Anterior cingulate cortex (tissue), 58 donors: ENCODE data around the gene CREB5.
A peak's percentile ranks its signal among the peaks of the same experiment; 100 is the strongest.

Source experiments
- DNase-seq, 58 donors: peaks; one replicate each; lab custom pipeline; 2025; lab: John Stamatoyannopoulos, UW

Gene CREB5

DNA sequence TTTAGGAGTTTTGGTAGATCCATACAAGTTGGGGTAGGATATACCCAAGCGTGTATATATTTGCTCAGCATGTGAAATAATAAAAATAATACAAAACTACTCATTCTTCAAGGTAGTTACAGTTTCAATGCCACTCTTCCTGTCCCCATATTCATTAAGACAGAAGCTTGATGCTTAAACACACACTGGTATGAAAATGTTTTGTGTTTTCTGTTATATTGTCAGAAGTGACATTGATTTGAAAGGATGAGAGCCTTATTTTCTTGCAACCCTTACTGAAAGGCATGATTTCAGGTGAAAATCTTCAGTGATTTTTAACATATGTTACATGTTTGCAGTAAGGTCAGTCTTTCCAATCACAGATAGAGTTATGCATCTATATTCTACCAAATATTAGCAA, 312.2 kb downstream of the CREB5 start:
- no peak for DNase-seq

DNA sequence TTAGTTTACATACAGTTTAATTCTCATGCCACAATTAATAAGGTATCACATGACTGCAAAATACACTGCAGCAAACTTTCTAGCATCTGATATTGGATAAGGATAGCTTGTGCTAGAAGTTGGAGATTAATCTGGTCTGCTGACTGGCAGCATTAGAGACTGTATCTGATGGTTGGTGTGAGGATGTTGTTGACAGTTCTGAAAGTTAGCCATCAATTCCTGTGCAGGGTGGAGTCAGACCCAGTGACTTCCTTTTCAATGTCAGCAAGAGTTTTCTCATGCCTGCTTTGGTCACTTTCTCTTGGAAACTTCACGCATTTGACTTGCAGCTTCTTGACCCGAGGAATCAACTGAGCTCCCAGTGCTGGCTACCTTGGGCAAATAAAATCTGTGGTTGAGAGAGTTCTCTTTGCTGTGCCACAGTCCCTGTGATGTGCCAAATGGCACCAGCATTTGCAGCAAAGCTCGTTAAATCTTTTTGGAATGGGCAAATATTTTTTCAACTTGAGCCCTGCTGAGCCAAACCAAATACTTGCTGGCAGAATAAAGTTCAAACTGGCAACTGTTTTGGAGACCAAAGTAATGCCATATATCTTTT, 312.8 kb downstream of the CREB5 start:
- no peak for DNase-seq

DNA sequence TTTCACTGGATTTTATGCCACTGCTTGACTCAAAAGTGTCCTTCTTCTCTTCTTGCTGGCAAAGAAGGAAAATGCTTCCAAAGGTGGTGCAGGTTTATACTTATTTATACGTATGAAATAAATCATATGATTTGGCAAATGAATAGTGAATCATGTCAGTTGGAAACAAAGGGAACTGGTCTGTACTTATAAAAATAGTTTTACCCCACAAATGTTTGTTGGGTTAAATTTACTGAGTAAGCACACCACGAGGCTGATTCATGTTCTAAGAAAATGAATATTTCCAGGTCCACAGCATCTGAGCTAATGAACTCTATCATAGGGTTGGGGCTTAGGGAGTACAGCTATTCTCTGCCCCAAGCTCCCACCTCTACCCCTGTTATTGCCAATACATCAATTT, 313.6 kb downstream of the CREB5 start:
- DNase-seq = no peak

DNA sequence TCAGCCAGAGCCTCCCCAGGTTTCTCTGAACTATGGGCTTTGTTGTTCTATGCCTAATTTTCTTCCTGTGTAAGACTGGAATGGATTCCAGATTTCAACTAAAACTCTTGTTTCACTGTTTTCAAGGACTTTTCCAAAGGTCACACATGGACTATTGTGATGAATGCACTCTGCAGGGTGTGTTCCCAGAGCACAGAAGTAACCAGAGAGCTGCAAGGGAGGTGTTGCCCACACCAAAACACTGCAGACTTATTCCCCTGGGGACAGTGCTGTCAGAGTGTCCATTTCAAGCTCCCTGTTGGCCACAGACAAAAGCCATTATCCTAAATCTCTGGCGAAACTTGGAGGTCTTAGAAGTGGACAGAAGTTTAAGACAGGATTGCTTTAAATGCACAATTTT, 314.2 kb downstream of the CREB5 start:
- DNase-seq = peak in 1 of 58 donors; percentile 29

DNA sequence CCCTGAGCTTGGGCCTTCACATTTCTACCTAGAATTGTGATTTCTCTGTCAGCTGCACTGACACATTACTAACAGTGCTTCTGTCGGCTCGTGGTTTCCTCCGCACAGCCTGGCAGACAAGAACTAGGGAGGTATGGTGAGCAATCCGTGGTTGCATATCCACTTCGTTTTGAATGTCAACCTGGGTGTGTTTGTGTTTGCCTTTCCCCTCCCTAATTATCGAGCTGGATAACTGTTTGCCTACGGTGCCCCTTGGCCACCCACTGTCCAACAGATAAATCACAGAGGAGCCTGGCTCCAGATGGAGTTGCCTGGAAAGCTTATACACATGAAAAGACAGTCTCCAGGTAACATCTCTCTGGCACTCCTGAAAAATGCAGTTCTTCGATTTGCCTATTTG, 317.0 kb downstream of the CREB5 start:
- no peak for DNase-seq

DNA sequence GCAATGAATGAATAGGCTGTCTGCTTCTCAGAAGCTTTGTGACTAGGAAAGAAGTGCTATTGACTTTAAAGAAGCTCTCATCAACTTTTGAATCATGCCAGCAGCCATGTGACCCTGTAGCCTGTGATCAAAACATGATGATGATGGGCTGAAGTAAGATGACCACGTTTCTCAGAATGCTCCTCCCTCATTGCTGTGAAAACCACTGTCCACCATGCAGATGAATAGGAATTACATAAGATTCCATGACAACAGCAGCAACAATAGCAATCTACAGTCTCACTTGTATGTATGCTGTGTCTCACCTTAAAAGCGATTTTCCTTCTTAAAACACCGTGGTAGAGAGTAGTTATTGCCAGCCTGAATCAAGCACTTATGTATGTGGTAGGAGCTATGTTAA, 317.4 kb downstream of the CREB5 start:
- DNase-seq = peak in 2 of 58 donors; percentile 18 to 34

DNA sequence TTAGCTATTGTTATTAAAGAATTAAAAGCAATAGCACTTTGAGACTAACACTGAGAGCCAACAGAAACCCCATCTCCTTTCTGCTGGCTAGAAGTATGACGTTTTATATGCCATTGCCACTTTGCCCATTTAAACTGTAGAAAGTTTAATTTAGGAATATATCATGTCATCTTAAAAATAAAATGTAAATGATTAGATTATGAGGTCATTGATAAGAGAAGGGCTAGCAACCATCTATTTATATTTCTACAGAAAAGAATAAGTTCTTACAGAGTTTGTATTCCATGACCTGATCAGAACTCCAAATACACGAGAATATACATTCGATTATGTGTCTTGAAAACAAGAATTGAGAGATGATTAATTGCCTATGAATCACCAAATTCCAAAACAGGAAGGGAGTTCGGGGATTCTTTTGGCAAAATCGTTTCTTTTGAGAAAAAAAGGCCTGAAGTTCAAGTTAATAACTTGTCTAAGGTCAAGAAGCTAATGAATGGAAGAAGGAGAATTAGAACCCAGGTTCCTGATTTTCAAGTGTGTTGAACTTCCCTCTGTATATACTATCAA, 318.9 kb downstream of the CREB5 start:
- no peak for DNase-seq

DNA sequence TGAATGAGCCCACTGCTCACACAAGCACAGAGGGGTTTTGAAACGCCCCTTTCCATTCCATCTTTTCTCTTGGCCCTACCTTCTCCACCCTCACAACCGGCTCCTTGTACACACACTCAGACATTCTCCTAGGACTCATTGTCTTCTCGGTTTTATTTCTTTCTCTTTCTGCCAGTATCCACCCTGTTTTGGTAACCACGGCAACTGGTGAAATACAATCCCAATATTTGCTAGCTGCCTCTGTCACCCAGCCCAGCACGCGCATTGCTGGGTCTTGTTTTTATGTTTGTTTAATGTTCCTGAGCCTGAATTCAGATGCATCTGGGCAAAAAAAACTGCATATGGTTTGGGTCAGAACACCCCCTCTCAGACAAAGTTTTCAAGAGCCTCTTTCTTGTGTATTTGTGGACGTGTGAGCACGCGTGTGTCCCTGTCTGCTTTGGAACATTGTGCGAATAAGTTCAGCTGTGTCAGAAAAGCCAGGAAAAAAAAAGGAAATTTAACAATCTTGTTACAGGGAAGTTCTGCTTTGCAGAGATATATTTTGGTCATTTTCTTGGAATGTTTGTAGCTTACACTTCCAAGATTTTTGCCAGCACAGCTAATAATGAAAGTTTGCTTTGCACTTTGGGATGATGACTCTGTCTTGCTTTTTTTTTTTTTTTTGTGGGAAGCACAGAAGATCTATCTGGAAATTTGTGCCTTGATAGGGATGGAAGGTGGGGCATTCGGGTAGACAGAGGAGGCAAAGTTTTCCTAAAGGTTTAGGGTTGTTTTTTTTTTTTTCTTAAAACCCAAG, 320.0 kb downstream of the CREB5 start:
- peak in 3 of 58 donors; percentile 24 to 28 (median 26) for DNase-seq

DNA sequence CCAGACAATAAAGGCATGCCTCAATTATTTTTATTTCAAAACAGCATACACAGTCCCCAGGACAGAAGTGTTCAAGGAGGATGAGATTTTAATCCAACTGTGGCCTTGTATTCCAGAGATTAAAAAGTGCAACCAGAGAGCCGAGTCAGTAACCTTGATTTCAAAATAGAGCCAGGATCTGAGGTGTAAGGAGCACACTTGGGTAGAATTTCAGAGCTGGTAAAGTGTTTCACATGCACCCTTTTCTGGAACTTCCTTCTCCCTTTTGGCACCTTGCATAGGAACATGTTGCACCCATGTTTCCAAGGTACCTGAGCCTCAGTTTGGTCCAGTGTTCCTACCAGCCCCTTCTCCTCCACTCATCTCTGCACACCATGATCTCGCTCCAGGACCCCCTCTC, 320.7 kb downstream of the CREB5 start:
- DNase-seq = no peak

DNA sequence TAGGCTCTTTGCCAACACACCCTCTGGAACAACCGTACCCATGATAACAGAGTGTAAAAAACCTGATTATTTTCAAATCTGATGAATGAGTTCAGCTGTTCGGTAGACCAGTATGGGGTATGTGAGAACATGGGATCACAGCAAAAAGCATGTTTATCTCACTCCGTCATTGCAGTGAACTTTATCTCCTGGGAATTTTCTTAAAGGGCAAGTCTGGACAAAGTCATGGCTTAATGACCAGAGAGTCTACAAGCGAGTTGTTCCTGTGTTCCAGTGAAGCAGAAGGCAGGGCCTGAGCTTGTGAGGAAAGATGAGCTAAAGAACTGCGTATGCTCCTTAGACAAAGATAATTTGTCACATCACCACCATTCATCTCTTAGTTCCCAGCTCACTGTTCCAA, 326.1 kb downstream of the CREB5 start:
- no peak for DNase-seq

DNA sequence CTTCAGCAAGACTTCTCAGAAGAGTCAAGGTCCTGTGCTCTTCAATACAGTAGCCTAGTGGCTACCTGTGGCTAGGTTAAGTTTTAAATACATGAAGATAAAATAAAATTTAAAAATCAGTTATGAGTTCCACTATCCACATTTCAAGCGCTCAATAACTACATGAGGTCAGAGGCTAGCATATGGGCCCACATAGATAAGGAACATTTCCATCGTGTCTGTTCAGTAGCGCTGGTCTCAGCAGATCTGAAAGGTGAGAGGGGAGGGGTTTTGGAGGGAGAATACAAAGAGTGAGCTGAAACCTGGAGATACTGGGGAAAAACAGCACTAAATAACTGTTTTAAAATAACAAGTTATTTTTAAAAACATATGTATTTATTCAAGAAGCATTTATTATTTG, 326.8 kb downstream of the CREB5 start:
- DNase-seq = no peak

DNA sequence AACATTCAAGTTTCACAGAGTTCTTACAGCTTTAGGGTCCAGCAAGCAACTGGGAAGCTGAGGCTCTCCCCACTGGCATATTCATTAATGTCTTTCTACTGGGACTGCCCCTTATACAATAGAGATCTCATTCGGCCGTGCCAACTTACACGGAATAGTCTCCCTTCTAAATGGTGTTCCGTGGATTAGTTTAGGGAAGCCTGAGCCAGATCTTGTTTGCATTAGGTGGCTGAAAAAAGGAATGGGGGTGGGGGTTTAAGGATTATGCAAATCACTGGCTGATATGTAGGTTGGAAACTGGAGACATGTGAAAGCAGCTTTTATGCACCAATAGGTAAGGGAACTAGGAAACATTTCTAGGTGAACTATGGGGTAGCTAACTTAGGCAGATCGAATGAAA, 327.5 kb downstream of the CREB5 start:
- DNase-seq = peak in 1 of 58 donors; percentile 26

DNA sequence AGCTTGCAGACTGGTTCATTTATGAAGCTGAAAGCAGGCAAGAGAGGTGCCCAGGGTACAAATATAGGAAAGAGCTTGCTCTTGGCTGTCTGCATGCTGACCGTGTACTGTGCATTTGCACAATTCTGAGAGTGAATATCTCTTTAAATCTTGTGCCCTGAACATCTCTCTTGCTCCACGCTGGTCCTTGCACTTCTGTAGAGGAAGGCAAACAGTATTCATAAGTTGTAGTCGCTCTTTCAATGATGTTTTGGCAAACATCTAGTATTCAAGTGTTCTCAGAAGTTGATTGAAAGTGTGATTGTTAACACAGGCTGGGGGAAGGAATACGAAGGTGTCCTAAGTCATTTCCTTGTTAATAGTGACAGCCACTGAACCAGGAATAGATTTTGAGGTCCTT, 332.6 kb downstream of the CREB5 start:
- no peak for DNase-seq

DNA sequence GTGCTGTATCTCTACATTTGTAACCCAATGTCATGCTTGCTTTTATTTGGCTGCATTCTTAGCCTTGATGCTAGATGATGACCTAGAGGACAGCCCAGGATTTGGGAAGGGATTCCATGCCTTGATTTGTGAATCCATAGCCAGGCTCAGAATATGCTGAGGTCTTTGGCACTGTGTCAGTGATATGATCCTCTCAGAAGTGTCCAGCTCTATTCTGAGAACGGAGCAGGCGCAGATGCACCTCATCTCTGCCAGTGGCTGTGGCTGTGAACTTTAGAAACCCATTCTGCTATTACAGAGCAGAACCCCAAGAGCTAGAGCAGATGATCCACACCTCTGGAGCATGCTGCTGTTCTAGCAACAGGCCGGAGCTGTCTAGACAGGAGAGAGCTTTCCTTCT, 333.0 kb downstream of the CREB5 start:
- no peak for DNase-seq

DNA sequence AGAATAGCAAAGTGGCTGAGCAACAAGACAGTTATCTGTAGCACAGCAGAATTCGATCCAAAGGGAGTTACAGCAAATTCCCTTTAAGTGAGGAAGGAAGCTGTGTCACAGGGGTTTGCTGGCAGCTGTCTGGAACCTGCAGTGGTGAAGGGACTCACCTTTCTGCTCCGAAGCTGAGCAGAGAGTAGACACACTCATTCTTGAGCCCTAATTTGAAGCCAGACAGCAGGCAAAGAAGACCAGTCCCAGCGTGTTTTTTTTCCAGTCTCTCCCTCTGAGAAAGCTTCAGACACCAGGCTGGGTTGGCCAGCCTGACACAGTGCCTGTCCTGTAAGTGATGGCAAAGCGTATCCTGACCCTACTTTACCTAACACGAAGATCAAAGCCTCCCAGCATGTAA, 335.1 kb downstream of the CREB5 start:
- no peak for DNase-seq

DNA sequence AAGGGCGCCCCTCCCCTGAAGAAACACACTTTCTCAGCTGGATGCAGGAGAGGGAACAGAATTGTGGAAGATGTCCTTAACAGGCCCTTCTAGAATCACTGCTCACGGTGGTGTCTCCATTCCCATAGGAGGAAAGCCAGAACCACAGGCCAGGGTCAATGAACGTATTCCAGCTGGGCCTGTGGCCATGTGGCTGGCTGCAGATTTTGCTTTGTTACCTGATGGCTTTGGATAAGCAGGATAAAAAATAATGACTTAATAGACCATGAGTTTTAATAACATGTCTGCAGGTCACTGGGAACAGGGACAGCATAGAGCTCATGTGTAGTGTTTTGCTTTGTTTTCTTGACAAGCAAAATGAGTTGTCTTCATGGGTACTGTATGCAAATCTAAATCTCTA, 335.5 kb downstream of the CREB5 start:
- no peak for DNase-seq

DNA sequence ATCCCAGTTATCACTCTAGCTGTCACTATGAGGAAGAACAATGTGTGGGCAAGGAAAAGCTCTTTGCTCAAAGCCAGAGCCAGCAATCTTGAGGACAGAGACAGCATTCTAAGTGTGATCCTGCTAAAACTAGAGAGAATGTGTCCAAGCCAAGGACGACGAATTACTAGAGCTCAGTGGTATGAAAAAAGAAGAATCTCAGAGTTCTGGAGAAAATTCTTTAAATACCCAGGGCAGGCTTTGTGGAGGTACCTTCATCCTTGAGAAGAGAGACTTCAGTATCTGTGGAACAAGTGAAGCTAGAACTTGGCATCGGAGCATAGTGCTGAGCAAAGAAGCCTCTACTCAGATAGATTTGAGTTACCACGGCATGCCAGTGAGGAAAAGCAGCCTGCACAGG, 336.0 kb downstream of the CREB5 start:
- DNase-seq = peak in 1 of 58 donors; percentile 54

DNA sequence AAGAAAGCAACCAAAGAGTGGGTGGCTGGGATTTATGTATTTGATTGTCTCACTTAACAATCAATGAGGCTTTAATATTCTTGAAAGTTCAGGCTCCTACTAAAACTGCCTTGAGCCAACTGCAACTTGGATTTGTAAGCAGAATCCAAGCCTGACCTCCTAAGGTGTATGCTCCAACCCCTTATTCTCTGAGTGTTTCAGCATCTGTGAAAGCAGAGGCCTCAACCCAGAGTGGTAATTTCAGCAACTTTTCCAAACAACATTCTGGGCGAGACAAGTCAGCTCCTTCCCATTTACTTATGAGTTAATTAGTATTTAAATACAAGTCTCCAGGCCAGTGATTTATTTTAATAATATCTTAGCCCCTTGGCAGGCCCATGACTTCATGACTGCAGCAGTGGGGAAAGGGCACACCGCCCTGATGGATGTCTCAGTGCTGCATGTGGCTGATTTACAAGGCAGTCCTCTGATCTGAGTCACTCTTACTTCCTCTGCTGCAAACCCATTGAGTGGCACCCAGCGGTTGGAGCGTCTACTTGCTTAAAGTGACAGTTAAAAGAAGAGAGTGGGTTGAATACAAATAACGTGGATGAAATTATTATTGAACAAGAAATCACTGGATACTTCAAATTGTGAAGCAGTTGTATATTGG, 336.7 kb downstream of the CREB5 start:
- DNase-seq = peak in 1 of 58 donors; percentile 35

DNA sequence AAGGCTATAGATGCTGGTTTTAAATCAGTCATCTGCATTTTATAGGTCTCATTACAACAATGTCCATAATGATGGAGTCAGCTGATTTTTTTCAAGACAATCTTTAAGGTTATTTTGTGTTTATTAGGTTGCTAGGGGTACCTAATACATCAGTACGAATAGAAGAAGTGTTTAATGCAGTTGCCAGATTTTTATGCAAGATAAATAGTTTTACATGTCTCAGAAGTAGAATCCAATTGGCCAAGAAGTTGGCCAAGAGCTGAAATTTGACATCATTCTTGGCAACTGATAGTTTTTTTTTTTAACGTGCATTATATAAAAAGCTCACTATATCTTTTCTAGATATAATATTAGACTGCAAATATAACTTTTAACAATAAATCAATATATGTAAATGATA, 337.3 kb downstream of the CREB5 start:
- no peak for DNase-seq

DNA sequence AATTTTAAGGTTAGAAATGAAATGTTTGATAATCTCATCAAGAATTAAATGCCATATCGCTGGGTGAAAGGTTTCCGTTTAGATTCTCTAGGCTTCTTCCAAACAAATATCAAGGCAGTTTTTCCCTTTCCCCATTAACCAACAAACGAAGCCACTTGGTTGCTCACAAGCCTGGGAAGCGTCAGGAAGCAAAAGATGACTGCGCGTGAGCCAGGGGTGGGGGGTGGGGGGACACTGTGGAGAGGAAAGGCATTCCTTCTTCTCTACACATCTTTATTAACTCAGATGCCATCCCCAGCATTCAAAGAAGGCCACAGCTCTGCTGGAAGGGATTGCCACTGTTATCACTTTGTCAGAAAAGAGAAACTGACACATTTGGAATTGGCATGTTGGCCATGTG, 338.7 kb downstream of the CREB5 start:
- DNase-seq = no peak

DNA sequence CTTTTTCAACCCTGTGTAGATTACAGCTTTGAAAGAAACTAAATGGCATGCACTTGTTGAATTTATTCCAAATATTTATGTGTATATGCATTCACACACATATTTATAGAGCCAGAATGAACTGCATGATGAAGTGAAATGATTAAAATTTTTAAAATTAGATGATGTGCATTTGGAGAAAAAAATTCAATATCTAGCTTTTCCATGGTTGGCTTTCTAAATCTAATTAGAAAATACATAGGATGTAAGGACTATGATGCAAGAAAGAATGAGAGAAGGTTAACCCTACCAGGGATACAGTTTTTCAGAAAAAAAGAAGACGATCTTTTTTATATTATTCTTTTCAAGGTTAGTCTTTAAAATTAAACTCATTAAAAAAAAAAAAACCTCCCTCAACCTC, 341.3 kb downstream of the CREB5 start:
- DNase-seq = no peak
